H9 (cell line): Measurements from ENCODE around the gene PARD3. TPM values are rescaled to one million over a fixed set of nuclear protein-coding genes. Genes with fewer than 3 reads are reported as not detected.

Experiments
- DNase-seq: peaks from one replicate; pipeline ENCODE4 v3.0.0-alpha.2; 2017
- H2AFZ ChIP-seq: one replicate; pipeline ENCODE4 v1.6.1; 2013; ENCODE audit warnings: mild to moderate bottlenecking, low read length, control low read depth, moderate library complexity
- H2AK5ac ChIP-seq: 2 replicates; pipeline ENCODE4 v1.6.1; 2013; ENCODE audit warnings: low read length, control low read depth, mixed read lengths; ENCODE audit not compliant: insufficient read length
- H2BK120ac ChIP-seq: one replicate; pipeline ENCODE4 v1.6.1; 2013; ENCODE audit warnings: low read depth, mild to moderate bottlenecking, low read length, control low read depth, inconsistent platforms; ENCODE audit not compliant: poor library complexity, severe bottlenecking
- H2BK12ac ChIP-seq: 2 replicates; pipeline ENCODE4 v1.6.1; 2013; ENCODE audit warnings: low read length, control low read depth, mixed read lengths, low read depth; ENCODE audit not compliant: insufficient read length
- H2BK15ac ChIP-seq: 2 replicates; pipeline ENCODE4 v1.6.1; 2013; ENCODE audit warnings: low read depth, low read length, control low read depth
- H2BK20ac ChIP-seq: one replicate; pipeline ENCODE4 v1.6.1; 2013; ENCODE audit warnings: low read depth, mild to moderate bottlenecking, low read length, control low read depth, inconsistent platforms; ENCODE audit not compliant: poor library complexity, severe bottlenecking
- H2BK5ac ChIP-seq: 2 replicates; pipeline ENCODE4 v1.6.1; 2013; ENCODE audit warnings: low read length, control low read depth, mixed read lengths; ENCODE audit not compliant: insufficient read length
- H3K14ac ChIP-seq: 2 replicates; pipeline ENCODE4 v1.6.1; 2013; ENCODE audit warnings: low read length, control low read depth; ENCODE audit not compliant: insufficient read depth
- H3K18ac ChIP-seq: 2 replicates; pipeline ENCODE4 v1.6.1; 2013; ENCODE audit warnings: low read depth, mild to moderate bottlenecking, mixed read lengths, low read length, control low read depth; ENCODE audit not compliant: insufficient read length
- H3K23ac ChIP-seq: 2 replicates; pipeline ENCODE4 v1.6.1; 2013; ENCODE audit warnings: low read length, control low read depth, mixed read lengths, low read depth; ENCODE audit not compliant: insufficient read length
- H3K23me2 ChIP-seq: 2 replicates; pipeline ENCODE4 v1.6.1; 2013; ENCODE audit warnings: low read depth, mild to moderate bottlenecking, mixed read lengths, low read length, control low read depth; ENCODE audit not compliant: insufficient read length, poor library complexity, severe bottlenecking
- H3K27ac ChIP-seq: 2 replicates; pipeline ENCODE4 v1.5.1; 2013; ENCODE audit warnings: low read length, control low read depth, mixed read lengths, low read depth; ENCODE audit not compliant: insufficient read length
- H3K27me3 ChIP-seq: 2 replicates; pipeline ENCODE4 v1.6.1; 2013; ENCODE audit warnings: low read length, control low read depth, inconsistent platforms; ENCODE audit not compliant: insufficient read depth
- H3K4ac ChIP-seq: 2 replicates; pipeline ENCODE4 v1.6.1; 2013; ENCODE audit warnings: low read depth, mild to moderate bottlenecking, control low read depth, inconsistent platforms, low read length, moderate library complexity
- H3K4me1 ChIP-seq: 2 replicates; pipeline ENCODE4 v1.6.1; 2013; ENCODE audit warnings: low read length, control low read depth, inconsistent platforms; ENCODE audit not compliant: insufficient read depth
- H3K4me2 ChIP-seq: 2 replicates; pipeline ENCODE4 v1.6.1; 2013; ENCODE audit warnings: low read length, control low read depth, mixed read lengths; ENCODE audit not compliant: insufficient read length, insufficient read depth
- H3K56ac ChIP-seq: 2 replicates; pipeline ENCODE4 v1.6.1; 2013; ENCODE audit warnings: low read depth, mild to moderate bottlenecking, mixed read lengths, low read length, control low read depth; ENCODE audit not compliant: insufficient read length
- H3K79me1 ChIP-seq: 2 replicates; pipeline ENCODE4 v1.6.1; 2013; ENCODE audit warnings: low read depth, mild to moderate bottlenecking, moderate library complexity, low read length, control low read depth, inconsistent platforms; ENCODE audit not compliant: insufficient read depth, poor library complexity, severe bottlenecking
- H3K79me2 ChIP-seq: 2 replicates; pipeline ENCODE4 v1.6.1; 2013; ENCODE audit warnings: low read length, control low read depth, inconsistent platforms; ENCODE audit not compliant: insufficient read depth
- H3K9ac ChIP-seq: 2 replicates; pipeline ENCODE4 v1.6.1; 2013; ENCODE audit warnings: low read length, control low read depth, mixed read lengths; ENCODE audit not compliant: insufficient read length; ENCODE audit errors: extremely low read depth
- H3K9me3 ChIP-seq: one replicate; pipeline ENCODE4 v1.6.1; 2013; ENCODE audit warnings: low read depth, low read length, inconsistent platforms; ENCODE audit not compliant: control insufficient read depth
- H3T11ph ChIP-seq: one replicate; pipeline ENCODE4 v1.6.1; 2013; ENCODE audit warnings: mild to moderate bottlenecking, low read length, control low read depth, inconsistent platforms
- H4K20me1 ChIP-seq: one replicate; pipeline ENCODE4 v1.6.1; 2013; ENCODE audit not compliant: control insufficient read depth, insufficient read length, insufficient read depth
- H4K5ac ChIP-seq: 2 replicates; pipeline ENCODE4 v1.6.1; 2013; ENCODE audit warnings: low read depth, mild to moderate bottlenecking, mixed read lengths, low read length, control low read depth; ENCODE audit not compliant: insufficient read length
- H4K8ac ChIP-seq: replicated peaks from 2 replicates; pipeline ENCODE4 v1.6.1; 2013; ENCODE audit warnings: low read length, control low read depth, mixed read lengths, low read depth; ENCODE audit not compliant: insufficient read length
- H4K91ac ChIP-seq: 2 replicates; pipeline ENCODE4 v1.6.1; 2013; ENCODE audit warnings: low read depth, mild to moderate bottlenecking, moderate library complexity, mixed read lengths, low read length, control low read depth; ENCODE audit not compliant: insufficient read length
- H3K27ac Mint-ChIP-seq, 3 experiments: 2 replicates in 2 of 3; 3 replicates in 1 of 3; pipeline ENCODE4 v1.8.0; 2020 to 2021; ENCODE audit warnings: mixed read lengths in 3 of 3, mild to moderate bottlenecking in 1 of 3, moderate library complexity in 1 of 3
- H3K27me3 Mint-ChIP-seq: 2 replicates; pipeline ENCODE4 v1.8.0; 2021; ENCODE audit warnings: low read depth, mild to moderate bottlenecking, moderate library complexity, mixed read lengths
- H3K36me3 Mint-ChIP-seq, 3 experiments: 2 replicates in 2 of 3; 3 replicates in 1 of 3; pipeline ENCODE4 v1.8.0; 2020 to 2021; ENCODE audit warnings: low read depth in 3 of 3, mixed read lengths in 3 of 3; ENCODE audit not compliant: insufficient read depth in 1 of 3
- H3K4me1 Mint-ChIP-seq, 2 experiments: 2 replicates each; pipeline ENCODE4 v1.8.0; 2020; ENCODE audit warnings: mixed read lengths in 2 of 2
- H3K4me3 Mint-ChIP-seq, 2 experiments: 2 replicates in 1 of 2; 3 replicates in 1 of 2; pipeline ENCODE4 v1.8.0; 2020 to 2021; ENCODE audit warnings: mild to moderate bottlenecking in 2 of 2, mixed read lengths in 2 of 2, moderate library complexity in 1 of 2
- H3K9me3 Mint-ChIP-seq, 2 experiments: 2 replicates in 1 of 2; 3 replicates in 1 of 2; pipeline ENCODE4 v1.8.0; 2020; ENCODE audit warnings: mild to moderate bottlenecking in 2 of 2, mixed read lengths in 2 of 2, moderate library complexity in 1 of 2
- WGBS: extraction: QIAGEN DNeasy Blood & Tissue Kit; methylation state at CpG from one replicate; pipeline ENCODE4 v1.1.7; 2013; ENCODE audit warnings: missing lambda C conversion rate, low lambda C conversion rate, mixed read lengths; ENCODE audit not compliant: insufficient read length; ENCODE audit errors: extremely low coverage; 5-methylcytosine and 5-hydroxymethylcytosine counted together
- total RNA-seq: library from RNA; stranded (reverse); gene quantifications from 2 replicates; pipeline ENCODE4 v1.2.1, GENCODE V29; 2021
- TF ChIP-seq, protein P1 (sequence below): fragments of 200-600 bp; sonication (generic); conservative IDR thresholded peaks from 3 replicates; pipeline ENCODE4 v1.8.0; 2021; ENCODE audit warnings: antibody characterized with exemption, mild to moderate bottlenecking

PARD3 gene
- total RNA-seq, 1 experiment from 2014 or later: 44.7 TPM

DNA sequence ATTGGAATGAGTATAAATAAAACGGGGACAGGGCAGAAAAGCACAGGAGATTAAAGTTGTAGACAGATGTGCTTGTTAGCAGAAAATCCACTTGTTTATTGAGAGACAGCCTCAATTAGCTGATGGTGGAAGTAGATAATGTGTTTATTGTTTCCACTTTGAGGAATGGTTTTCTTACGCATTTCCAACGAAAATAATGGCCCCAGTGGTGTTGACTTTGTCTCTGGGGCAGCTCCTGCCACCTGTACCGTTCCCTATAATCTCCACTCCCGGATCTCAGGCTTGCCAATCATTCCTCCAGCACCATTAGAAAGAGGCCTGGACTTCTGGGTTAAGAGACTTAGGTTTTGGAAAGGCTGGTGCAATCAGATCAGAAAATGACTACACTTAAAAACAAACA is 638.7 kb downstream of the PARD3 start:
- Histone ChIP-seq H4K20me1 (no peaks in the 10 kb centered on the region), H3K9me3 (no peaks in the 10 kb centered on the region), H2BK15ac (no peak overlapping the region), H3K4ac (no peak overlapping the region), H3K18ac (no peak overlapping the region), H2AK5ac (no peak overlapping the region), H2BK120ac (no peak overlapping the region), H3K56ac (no peak overlapping the region), H3K27me3 (no peaks in the 10 kb centered on the region), H3K14ac (no peak overlapping the region), H2AFZ (no peak overlapping the region), H4K5ac (no peak overlapping the region), H2BK5ac (no peak overlapping the region), H4K91ac (no peak overlapping the region), H3K9ac (no peak overlapping the region), H3K79me2 (no peaks in the 10 kb centered on the region), H4K8ac (no peak overlapping the region), H2BK12ac (no peak overlapping the region), H3K27ac (no peak overlapping the region), H3K23me2 (no peaks in the 10 kb centered on the region), H3T11ph (no peak overlapping the region), H3K79me1 (no peaks in the 10 kb centered on the region), H2BK20ac (no peak overlapping the region), H3K23ac (no peak overlapping the region), H3K4me2 (no peak overlapping the region), H3K4me1 (peaks cover 9% of the 10 kb centered on the region)
- peaks cover 57 to 60% of the 10 kb centered on the region in 2 experiments for H3K4me1 Mint-ChIP-seq
- H3K27ac Mint-ChIP-seq: peak overlapping the region in 1 of 3 experiments; percentile 35; a peak in 1 of 7 replicates
- H3K27me3 Mint-ChIP-seq: no peaks in the 10 kb centered on the region; the same call in 1 of the 2 replicates
- H3K36me3 Mint-ChIP-seq: no peaks in the 10 kb centered on the region; a peak in 2 of 7 replicates
- no peak overlapping the region for H3K4me3 Mint-ChIP-seq
- WGBS: no CpG with 5 or more reads among the region's 5 CpGs
- H3K9me3 Mint-ChIP-seq: no peaks in the 10 kb centered on the region
- TF ChIP-seq, protein P1, sequence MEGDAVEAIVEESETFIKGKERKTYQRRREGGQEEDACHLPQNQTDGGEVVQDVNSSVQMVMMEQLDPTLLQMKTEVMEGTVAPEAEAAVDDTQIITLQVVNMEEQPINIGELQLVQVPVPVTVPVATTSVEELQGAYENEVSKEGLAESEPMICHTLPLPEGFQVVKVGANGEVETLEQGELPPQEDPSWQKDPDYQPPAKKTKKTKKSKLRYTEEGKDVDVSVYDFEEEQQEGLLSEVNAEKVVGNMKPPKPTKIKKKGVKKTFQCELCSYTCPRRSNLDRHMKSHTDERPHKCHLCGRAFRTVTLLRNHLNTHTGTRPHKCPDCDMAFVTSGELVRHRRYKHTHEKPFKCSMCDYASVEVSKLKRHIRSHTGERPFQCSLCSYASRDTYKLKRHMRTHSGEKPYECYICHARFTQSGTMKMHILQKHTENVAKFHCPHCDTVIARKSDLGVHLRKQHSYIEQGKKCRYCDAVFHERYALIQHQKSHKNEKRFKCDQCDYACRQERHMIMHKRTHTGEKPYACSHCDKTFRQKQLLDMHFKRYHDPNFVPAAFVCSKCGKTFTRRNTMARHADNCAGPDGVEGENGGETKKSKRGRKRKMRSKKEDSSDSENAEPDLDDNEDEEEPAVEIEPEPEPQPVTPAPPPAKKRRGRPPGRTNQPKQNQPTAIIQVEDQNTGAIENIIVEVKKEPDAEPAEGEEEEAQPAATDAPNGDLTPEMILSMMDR: no peak
- DNase-seq: no peak
